B cell (primary cell): Measurements from ENCODE around the gene ANK2.

Experiments used
- CTCF ChIP-seq: fragments of 200-600 bp; IDR thresholded peaks from one replicate; pipeline ENCODE4 v1.8.0; 2022; ENCODE audit warnings: antibody characterized with exemption, mild to moderate bottlenecking
- EZH2 ChIP-seq: IDR thresholded peaks from 2 replicates; pipeline ENCODE4 v1.6.1; 2012; ENCODE audit warnings: borderline replicate concordance, low read depth, mild to moderate bottlenecking, moderate library complexity, low read length; ENCODE audit not compliant: insufficient read depth, poor library complexity, severe bottlenecking

GRCh38 chr4:113406723-113407016 lies 357.2 kb downstream of the ANK2 start:
- TF ChIP-seq CTCF (no peak), EZH2 (no peak)
